Ovary (tissue), 3 donors: ENCODE data around the gene NELFA.

ENCODE experiments used
- POLR2A ChIP-seq: fragments of 450-650 bp; IDR thresholded peaks from one replicate; pipeline ENCODE4 v1.6.1; 2017; ENCODE audit warnings: antibody characterized with exemption, mild to moderate bottlenecking, moderate library complexity
- TF ChIP-seq, protein P1 (sequence below), 3 donors: fragments of 450-650 bp in 2 of 3; fragments of 200-600 bp in 1 of 3; IDR thresholded peaks; one replicate each; pipeline versions ENCODE4 v1.5.1 to v1.8.0; 2016 to 2022; ENCODE audit warnings: antibody characterized with exemption in 3 of 3, mild to moderate bottlenecking in 1 of 3
- donor health status: DM: no; HTN: no; CAD: no.

DNA sequence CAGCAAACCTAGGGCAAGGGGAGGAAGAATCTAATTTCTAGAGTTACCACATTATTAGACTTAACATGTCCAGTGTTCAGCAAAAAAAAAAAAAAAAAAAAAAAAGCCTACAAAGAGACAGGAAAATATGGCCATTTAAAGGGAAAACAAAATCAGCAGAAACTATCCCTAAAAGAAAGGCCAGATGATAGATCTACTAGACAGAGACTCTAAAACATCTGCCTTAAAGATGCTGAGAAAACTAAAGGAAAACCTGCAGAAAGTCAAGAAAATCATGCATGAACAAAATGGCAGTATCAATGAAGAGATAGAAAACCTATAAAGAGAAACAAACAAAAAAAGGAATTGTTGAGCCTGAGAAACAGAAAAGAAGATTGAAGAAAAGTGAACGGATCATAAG, 43.8 kb downstream of the NELFA start:
- TF ChIP-seq, protein P1, sequence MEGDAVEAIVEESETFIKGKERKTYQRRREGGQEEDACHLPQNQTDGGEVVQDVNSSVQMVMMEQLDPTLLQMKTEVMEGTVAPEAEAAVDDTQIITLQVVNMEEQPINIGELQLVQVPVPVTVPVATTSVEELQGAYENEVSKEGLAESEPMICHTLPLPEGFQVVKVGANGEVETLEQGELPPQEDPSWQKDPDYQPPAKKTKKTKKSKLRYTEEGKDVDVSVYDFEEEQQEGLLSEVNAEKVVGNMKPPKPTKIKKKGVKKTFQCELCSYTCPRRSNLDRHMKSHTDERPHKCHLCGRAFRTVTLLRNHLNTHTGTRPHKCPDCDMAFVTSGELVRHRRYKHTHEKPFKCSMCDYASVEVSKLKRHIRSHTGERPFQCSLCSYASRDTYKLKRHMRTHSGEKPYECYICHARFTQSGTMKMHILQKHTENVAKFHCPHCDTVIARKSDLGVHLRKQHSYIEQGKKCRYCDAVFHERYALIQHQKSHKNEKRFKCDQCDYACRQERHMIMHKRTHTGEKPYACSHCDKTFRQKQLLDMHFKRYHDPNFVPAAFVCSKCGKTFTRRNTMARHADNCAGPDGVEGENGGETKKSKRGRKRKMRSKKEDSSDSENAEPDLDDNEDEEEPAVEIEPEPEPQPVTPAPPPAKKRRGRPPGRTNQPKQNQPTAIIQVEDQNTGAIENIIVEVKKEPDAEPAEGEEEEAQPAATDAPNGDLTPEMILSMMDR (IDR thresholded peaks at IDR 0.05), result no peak
- TF ChIP-seq POLR2A, result no peak
